Neural progenitor cell (in vitro differentiated cells): ENCODE data around the gene POU3F3.

Experiments
- EZH2 ChIP-seq: fragments of 200-600 bp; sonication (generic); IDR thresholded peaks from 2 replicates; pipeline ENCODE4 v1.6.1; 2017; ENCODE audit warnings: antibody characterized with exemption, mild to moderate bottlenecking, moderate library complexity
- EZH2phosphoT487 ChIP-seq: fragments of 200-600 bp; sonication (generic); IDR thresholded peaks from 2 replicates; pipeline ENCODE4 v1.6.1; 2017; ENCODE audit warnings: antibody characterized with exemption
- TF ChIP-seq, protein P1 (sequence below): fragments of 200-600 bp; sonication (generic); IDR thresholded peaks from 2 replicates; pipeline ENCODE4 v1.5.1; 2017; ENCODE audit warnings: antibody characterized with exemption, mild to moderate bottlenecking

DNA sequence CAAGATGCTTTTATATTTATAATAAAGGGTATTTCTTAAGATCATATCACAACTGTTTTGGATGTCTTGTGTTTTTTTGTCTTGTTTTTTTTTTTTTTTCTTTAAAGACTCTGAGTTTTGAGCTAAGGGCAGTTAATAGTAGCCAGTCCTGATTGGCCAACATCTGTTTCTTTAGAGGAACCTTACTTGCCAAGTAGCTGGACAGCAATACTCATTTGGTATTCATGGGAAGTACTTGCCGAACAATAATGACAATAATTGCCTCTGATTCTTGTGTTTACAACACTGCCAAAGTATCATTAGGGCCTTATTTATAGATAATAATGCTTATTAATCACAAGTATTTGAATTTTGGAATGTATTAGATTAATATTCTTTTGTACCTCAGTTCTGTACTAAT, 17.1 kb upstream of the POU3F3 start:
- TF ChIP-seq, protein P1, sequence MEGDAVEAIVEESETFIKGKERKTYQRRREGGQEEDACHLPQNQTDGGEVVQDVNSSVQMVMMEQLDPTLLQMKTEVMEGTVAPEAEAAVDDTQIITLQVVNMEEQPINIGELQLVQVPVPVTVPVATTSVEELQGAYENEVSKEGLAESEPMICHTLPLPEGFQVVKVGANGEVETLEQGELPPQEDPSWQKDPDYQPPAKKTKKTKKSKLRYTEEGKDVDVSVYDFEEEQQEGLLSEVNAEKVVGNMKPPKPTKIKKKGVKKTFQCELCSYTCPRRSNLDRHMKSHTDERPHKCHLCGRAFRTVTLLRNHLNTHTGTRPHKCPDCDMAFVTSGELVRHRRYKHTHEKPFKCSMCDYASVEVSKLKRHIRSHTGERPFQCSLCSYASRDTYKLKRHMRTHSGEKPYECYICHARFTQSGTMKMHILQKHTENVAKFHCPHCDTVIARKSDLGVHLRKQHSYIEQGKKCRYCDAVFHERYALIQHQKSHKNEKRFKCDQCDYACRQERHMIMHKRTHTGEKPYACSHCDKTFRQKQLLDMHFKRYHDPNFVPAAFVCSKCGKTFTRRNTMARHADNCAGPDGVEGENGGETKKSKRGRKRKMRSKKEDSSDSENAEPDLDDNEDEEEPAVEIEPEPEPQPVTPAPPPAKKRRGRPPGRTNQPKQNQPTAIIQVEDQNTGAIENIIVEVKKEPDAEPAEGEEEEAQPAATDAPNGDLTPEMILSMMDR: no peak
- TF ChIP-seq EZH2phosphoT487 (no peak), EZH2 (no peak)
